Putamen (tissue), 1 donor: Measurements from ENCODE around the gene TRPM5.

Experiments used
- DNase-seq: peaks from one replicate; pipeline ENCODE4 v3.0.0-alpha.2; 2016; ENCODE audit warnings: low spot score

TRPM5 gene

DNA sequence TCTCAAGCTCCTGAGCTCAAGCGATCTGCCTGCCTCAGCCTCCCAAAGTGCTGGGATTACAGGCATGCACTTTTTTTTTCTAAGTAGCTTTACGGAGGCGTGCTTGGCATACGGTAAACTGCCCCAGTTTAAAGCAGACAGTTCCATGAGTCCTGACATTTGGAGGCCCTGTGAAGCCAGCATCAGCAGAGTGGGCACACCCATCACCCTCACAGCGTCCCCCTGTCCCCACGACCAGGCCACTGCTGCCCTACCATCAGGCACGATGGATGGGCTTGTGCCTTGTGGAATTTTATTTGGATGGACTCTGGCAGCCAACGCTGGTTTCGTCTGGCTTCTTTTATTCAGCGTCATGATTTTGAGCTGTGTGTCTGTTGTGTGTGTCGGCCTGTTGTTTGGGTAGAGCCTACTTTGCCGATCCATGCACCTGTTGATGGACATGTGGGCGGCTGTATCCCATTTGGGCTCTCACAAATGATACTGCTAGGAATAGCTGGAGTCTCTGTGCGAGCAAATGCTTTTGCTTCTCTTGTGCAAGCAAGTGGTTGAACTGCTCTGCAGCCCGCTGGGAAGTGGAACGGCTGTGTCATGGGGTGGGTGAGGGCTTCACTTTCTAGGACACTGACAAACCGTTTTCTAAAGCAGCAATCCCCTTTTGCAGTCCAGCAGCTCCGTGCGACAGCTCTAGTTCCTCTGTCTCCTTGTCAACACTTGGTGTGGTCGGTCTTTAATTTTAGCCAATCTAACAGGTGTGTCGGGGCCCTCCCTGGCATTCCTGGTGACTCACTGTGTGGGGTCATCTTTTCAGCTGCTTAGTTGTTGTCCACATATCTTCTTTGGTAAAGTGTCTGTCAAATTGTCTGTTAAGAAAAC, 24.3 kb upstream of the TRPM5 start:
- no peak for DNase-seq

GRCh38 chr11:2467695-2468055, 23.4 kb upstream of the TRPM5 start:
- DNase-seq, result no peak

DNA sequence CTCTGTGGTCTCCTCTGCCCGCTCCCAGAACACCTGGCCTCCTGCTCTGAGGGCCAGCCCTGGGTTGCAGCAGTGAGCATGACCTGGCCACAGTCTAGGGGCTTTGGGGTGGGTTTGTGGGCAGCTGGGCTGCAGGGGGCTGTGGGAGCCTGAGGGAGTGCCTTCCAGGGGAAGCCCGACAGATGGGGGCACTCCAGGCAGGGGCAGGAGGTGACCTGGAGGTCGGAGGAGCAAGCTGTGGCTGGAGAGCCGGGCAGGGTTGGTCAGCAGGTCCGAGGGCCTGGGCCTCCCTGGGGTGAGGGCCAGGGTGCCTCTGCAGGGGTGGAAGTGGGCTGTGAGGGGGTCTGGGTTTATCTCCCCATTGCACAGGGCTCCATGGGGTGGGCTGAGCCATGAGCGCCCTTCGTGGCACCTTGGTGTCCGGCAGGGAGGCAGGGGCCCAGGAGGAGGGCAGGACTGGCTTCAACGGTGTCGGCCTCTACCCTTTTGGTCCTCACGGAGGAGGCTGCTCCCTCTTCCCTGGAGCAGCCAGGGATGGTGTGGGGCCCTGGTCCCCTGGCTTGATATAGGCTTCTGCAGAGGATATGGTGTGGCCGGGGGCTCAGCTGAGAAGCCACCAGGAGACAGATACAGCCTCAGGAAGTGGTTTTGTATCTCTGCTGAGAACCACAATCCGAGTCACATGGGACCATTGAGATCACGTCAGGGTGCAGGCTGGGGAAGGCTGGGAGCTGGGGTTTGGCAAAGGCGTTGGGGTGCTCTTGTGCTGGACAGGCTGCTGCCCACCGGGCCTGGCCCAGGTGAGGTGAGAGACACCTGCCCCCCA, 22.8 kb upstream of the TRPM5 start:
- no peak for DNase-seq

- DNase-seq, result no peak
Observed at GRCh38 chr11:2466069-2466801, 21.9 kb upstream of the TRPM5 start.

- no peak for DNase-seq
Observed at GRCh38 chr11:2465202-2466068, 21.1 kb upstream of the TRPM5 start.

GRCh38 chr11:2464451-2465165, 20.3 kb upstream of the TRPM5 start:
- no peak for DNase-seq

GRCh38 chr11:2463766-2464277, 19.5 kb upstream of the TRPM5 start:
- no peak for DNase-seq

- no peak for DNase-seq
Observed at GRCh38 chr11:2462986-2463765, 18.9 kb upstream of the TRPM5 start.

- DNase-seq, result no peak
Observed at GRCh38 chr11:2462543-2462985, 18.2 kb upstream of the TRPM5 start.

DNA sequence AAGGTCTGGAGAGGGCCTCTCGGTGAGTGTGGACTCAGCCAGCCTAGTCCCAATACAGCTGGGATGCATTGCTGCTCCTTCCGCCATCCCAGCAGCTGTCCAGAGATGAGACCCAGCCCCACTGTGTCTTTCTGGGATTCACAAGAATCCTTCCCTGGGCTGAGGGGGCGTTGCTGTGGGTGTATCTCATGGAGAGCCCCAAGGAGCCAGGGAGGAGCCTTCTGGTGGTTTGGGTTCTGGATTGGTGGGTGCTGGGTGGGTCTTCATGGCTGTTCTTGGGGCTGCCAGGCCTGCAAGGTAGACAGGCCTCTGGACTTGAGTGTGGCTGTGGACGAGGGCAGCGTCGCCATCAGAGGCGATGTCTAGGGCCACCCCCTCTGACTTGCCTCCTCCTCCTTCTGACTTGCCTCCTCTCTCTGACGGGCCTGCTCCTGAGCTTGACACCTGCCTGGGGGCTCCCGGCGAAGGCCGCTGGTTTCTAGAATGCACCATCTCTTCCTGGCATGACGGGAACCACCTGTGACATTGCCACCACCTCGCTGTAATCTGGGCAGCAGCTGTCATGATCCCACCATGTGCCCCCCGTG, 17.7 kb upstream of the TRPM5 start:
- DNase-seq, result no peak

DNA sequence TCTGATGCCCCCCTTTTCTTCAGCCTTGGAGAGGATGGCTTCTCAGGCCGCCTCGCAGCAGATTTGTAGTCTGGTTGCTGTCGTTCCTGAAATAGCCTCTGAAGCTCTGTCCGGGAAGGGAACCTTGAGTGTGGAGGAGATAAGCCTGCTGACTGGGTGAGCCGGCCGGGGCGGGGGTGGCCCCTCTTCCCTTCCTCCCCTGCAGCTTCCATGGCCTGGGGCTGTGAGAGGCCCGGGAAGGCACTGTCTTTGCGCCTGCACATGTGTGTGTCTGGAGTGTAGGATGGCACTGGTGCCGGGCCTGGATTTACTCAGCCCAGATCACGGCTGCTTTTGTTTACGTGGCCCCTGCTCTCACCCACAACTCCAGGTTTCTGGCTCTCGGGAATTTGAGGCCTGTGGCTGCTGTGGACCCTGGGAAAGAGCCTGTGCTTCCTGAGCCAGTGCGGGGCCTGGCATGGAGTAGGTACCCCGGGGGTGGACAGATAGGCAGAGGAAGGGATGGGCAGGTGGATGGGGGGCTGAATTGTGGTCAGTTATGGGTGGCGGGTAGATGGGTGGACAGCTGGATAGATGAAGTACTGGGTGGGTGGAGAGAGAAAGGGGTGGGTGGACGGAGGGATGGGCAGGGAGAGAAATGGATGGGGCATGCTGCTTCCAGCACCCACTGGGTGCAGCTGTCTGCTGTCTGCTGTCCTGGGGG, 17.1 kb upstream of the TRPM5 start:
- DNase-seq, result no peak

GRCh38 chr11:2460540-2461252, 16.4 kb upstream of the TRPM5 start:
- DNase-seq, result no peak

DNA sequence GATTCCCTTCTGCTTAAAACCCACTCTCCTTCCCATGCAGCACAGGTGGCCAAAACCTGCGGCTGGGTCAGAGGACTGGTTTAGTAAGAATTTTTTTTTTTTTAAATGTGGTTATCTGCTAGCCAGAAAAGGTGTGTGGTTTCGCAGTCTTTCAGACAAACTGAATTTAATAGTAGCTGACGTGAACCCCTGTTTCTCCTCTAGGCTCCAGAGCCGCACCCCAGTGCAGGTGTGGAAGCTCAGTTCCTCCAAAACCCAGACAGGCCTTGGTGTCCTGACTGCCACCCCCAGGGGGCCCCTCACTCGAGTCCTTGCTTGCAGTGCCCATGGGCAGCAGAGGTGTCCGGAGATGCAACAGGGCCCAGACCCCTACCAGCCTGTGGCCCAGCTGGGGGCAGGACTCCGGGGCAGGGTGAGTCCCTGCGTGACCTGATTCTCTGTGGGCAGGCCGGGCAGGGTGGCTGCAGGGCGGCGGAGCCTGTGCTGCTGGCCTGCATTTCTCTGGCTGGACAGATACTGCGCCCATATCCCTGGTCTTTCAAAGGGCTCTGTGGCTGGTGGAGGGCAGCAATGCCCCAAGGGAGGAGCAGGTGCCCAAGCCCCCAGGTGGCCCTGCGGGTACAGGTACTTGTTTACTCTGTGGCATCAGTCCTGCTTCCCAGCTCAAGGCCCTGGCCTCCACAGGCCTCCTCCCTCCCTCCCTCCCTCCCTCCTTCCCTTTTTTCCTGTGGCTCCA, 15.7 kb upstream of the TRPM5 start:
- no peak for DNase-seq

- DNase-seq, result no peak
Observed at GRCh38 chr11:2459016-2459725, 14.9 kb upstream of the TRPM5 start.

DNA sequence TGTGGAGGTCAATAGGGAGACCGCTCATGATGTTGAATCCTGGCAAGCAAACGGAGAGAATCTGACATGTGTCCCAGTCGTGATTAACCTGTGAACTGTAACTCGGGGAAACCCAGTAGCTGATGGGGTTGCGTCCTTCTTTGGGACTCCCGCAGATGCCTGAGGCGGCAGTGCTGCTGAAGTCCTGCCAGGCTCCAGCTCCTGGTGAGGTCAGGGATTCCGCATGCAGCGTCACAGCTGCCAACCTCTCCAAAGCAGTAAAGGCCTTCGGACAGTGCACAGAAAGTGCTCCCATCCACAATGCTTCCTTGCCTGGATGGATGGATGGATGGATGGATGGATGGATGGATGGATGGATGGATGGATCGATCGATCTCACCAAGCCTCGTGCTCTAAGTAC, 14.0 kb upstream of the TRPM5 start:
- no peak for DNase-seq

DNA sequence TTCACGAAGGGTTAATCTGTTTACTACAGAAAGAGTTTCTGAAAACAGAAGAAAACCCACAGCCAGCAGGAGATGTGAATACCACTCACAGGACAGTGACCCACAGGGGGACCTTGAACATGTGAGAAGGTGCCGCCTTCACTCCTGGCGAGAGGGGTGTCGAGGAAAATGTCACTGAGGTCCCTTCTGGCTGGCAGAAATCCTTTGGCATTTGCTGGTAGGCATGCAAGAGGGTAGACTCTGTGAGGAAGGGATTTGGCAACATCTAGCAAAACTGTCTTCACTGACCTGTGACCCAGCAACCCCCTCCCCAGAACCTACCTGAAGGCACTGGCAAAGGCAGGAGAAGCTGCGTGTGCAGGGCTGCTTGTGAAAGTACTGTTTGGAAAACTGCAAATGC, 9.1 kb upstream of the TRPM5 start:
- DNase-seq, result no peak
